B cell (primary cell): ENCODE results near the gene ADAM11.

ENCODE experiments used
- CTCF ChIP-seq: fragments of 200-600 bp; IDR thresholded peaks from one replicate; pipeline ENCODE4 v1.8.0; 2022; ENCODE audit warnings: antibody characterized with exemption, mild to moderate bottlenecking
- EZH2 ChIP-seq: IDR thresholded peaks from 2 replicates; pipeline ENCODE4 v1.6.1; 2012; ENCODE audit warnings: borderline replicate concordance, low read depth, mild to moderate bottlenecking, moderate library complexity, low read length; ENCODE audit not compliant: insufficient read depth, poor library complexity, severe bottlenecking

- no peak for TF ChIP-seq CTCF
- TF ChIP-seq EZH2, result no peak
These were observed 48.5 kb downstream of the ADAM11 start for GRCh38 chr17:44807093-44807816.
